Naive thymus-derived CD4-positive, alpha-beta T cell (primary cell): ENCODE results near the gene GPR55. TPM values are rescaled to one million over a fixed set of nuclear protein-coding genes. Genes with fewer than 3 reads are reported as not detected.

ENCODE experiments used
- ATAC-seq: fragments of 150-1000 bp; cut with Tn5 transposase; 2 replicates; pipeline ENCODE4 v1.10.0; 2021; ENCODE audit warnings: mild to moderate bottlenecking, moderate library complexity
- CTCF ChIA-PET: fragments of 350-600 bp; sonication (Branson Sonifier 250); formaldehyde crosslinking; loops from one replicate; lab custom pipeline; 2021; ENCODE audit warnings: antibody characterized with exemption; lab: Charles Lee
- POLR2A ChIA-PET: fragments of 350-600 bp; sonication (Branson Sonifier 250); formaldehyde crosslinking; loops from one replicate; lab custom pipeline; 2021; ENCODE audit warnings: antibody characterized with exemption, inconsistent platforms; lab: Charles Lee
- DNase-seq, 9 donors: peaks; one replicate each; pipeline versions ENCODE4 v3.0.0 to v3.0.0-alpha.2; 2020 to 2022; ENCODE audit warnings: mixed read lengths in 1 of 9
- H3K27ac ChIP-seq: one replicate; pipeline ENCODE4 v1.7.0; 2013; ENCODE audit warnings: mild to moderate bottlenecking, low read depth, low read length, moderate library complexity
- H3K27me3 ChIP-seq, 2 donors: one replicate each; pipeline ENCODE4 v1.7.0; 2013; ENCODE audit warnings: low read length in 2 of 2, mild to moderate bottlenecking in 2 of 2, moderate library complexity in 2 of 2; ENCODE audit not compliant: control insufficient read depth in 2 of 2, insufficient read depth in 2 of 2
- H3K36me3 ChIP-seq, 3 experiments: 1 replicate in 2 of 3; 2 replicates in 1 of 3; pipeline ENCODE4 v1.7.0; 2013; ENCODE audit warnings: low read length in 3 of 3, mild to moderate bottlenecking in 3 of 3, moderate library complexity in 1 of 3; ENCODE audit not compliant: insufficient read depth in 3 of 3, control insufficient read depth in 2 of 3
- H3K4me1 ChIP-seq, 2 donors: one replicate each; pipeline ENCODE4 v1.7.0; 2013; ENCODE audit warnings: low read length in 2 of 2, mild to moderate bottlenecking in 2 of 2, moderate library complexity in 1 of 2; ENCODE audit not compliant: control insufficient read depth in 2 of 2, insufficient read depth in 2 of 2
- H3K4me3 ChIP-seq: 2 replicates; pipeline ENCODE4 v1.7.0; 2013; ENCODE audit warnings: mild to moderate bottlenecking, low read length
- H3K9me3 ChIP-seq, 3 experiments: 1 replicate in 2 of 3; 2 replicates in 1 of 3; pipeline ENCODE4 v1.7.0; 2013; ENCODE audit warnings: low read length in 3 of 3; ENCODE audit not compliant: control insufficient read depth in 2 of 3
- H3K27ac Mint-ChIP-seq, 9 donors: one replicate each; pipeline ENCODE4 v1.8.0; 2020 to 2022; ENCODE audit warnings: mixed read lengths in 9 of 9, mild to moderate bottlenecking in 8 of 9, moderate library complexity in 5 of 9, inconsistent platforms in 2 of 9
- H3K27me3 Mint-ChIP-seq, 5 donors: one replicate each; pipeline ENCODE4 v1.8.0; 2021 to 2022; ENCODE audit warnings: mixed read lengths in 5 of 5, mild to moderate bottlenecking in 1 of 5
- H3K36me3 Mint-ChIP-seq, 5 donors: one replicate each; pipeline ENCODE4 v1.8.0; 2020 to 2022; ENCODE audit warnings: mixed read lengths in 5 of 5, mild to moderate bottlenecking in 3 of 5, inconsistent platforms in 1 of 5
- H3K4me1 Mint-ChIP-seq, 7 donors: one replicate each; pipeline ENCODE4 v1.8.0; 2020 to 2022; ENCODE audit warnings: mixed read lengths in 7 of 7, mild to moderate bottlenecking in 3 of 7, inconsistent platforms in 1 of 7
- H3K4me3 Mint-ChIP-seq, 10 donors: one replicate each; pipeline ENCODE4 v1.8.0; 2020 to 2022; ENCODE audit warnings: mild to moderate bottlenecking in 10 of 10, mixed read lengths in 10 of 10, moderate library complexity in 6 of 10, inconsistent platforms in 2 of 10
- H3K9me3 Mint-ChIP-seq, 11 donors: one replicate each; pipeline ENCODE4 v1.8.0; 2020 to 2022; ENCODE audit warnings: mixed read lengths in 11 of 11, mild to moderate bottlenecking in 4 of 11, inconsistent platforms in 1 of 11, moderate library complexity in 1 of 11
- intact Hi-C, 2 donors: fragments of 100-400 bp; cut with micrococcal nuclease; formaldehyde crosslinking; loops; one replicate each; pipeline ENCODE4 v1.15.1; 2023
- polyA plus RNA-seq, 2 donors: library from polyadenylated mRNA; unstranded; fragments of 300-500 nt; fragmentation: Illumina TruSeq; gene quantifications; one replicate each; pipeline ENCODE4 v1.2.3, GENCODE V29; 2021
- total RNA-seq, 6 experiments: library from RNA in 5 of 6; stranded (reverse) in 5 of 6; gene quantifications; 1 replicate in 5 of 6; 2 replicates in 1 of 6; pipeline ENCODE4 v1.2.3 and lab custom pipeline; 2021 to 2026

GPR55 gene
- total and polyA plus RNA-seq, 7 experiments from 2014 or later: 1.3 to 8.8 (median 1.6) TPM

DNA sequence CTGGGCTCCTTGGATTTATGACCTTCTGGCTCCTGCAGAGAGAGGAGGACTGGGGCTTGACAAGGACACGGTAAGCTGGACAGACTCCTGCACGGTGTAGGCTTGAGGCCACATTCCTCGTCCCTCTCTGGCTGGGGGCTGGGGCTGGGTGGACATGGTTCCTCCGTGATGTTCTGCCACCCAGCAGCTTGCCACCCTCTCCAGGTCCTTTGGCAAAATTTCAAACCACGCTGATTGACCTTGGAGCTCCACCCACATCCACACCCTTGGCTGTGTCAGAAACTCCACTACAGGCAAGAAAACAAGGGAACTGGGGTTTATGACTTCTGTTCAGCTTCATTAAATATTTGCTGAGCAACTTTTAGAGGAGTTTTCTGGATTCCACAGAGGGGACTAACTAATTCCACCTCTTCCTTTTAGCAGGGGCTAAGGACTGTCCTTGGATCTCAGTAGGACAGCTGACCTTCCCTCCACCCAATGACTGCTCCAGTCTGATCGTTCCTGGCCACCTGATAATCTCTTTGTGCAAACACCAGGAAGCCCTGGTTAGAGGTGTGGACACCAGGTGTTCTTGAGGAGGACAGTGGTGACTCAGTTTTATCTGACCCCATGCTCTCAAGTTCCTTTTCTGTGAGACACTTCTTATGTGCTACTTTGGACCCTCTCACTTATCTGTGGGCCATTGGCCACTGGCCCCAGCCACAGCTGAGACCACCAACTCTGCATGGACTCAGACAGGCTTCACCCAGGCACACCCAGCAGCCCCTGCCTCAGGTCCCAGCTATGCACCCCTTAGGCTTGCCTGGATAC, 29.3 kb downstream of the GPR55 start:
- CTCF ChIA-PET: interaction anchor here (1.2 kb wide), 1 partner anchor 10 kb away, joined by 3 read pairs; no protein-coding TSS in a partner anchor
- no peaks in the 10 kb centered on the region for H3K27me3 ChIP-seq
- H3K36me3 ChIP-seq: no peaks in the 10 kb centered on the region
- H3K36me3 Mint-ChIP-seq: no peaks in the 10 kb centered on the region
- POLR2A ChIA-PET: no interaction called here
- ATAC-seq: no peak
- no peak overlapping the region for H3K4me3 Mint-ChIP-seq
- H3K4me1 Mint-ChIP-seq: peaks cover 6 to 14% (median 11%) of the 10 kb centered on the region in 7 donors
- H3K9me3 Mint-ChIP-seq: peaks cover 0 to 2% (median 0%) of the 10 kb centered on the region in 11 donors
- no peak overlapping the region for H3K27ac Mint-ChIP-seq
- intact Hi-C loops: no loop called here
- no peak overlapping the region for H3K27ac ChIP-seq
- peaks cover 18 to 34% (median 30%) of the 10 kb centered on the region in 5 donors for H3K27me3 Mint-ChIP-seq
- no peak overlapping the region for H3K4me3 ChIP-seq
- no peak for DNase-seq
- H3K9me3 ChIP-seq: no peaks in the 10 kb centered on the region
- peaks cover 0 to 10% of the 10 kb centered on the region in 2 donors for H3K4me1 ChIP-seq

- peak overlapping the region in 1 of 10 donors; percentile 14 for H3K4me3 Mint-ChIP-seq
- Histone ChIP-seq H3K4me1 (peaks cover 0 to 10% of the 10 kb centered on the region in 2 donors), H3K27ac (no peak overlapping the region), H3K36me3 (no peaks in the 10 kb centered on the region), H3K27me3 (no peaks in the 10 kb centered on the region), H3K4me3 (no peak overlapping the region), H3K9me3 (no peaks in the 10 kb centered on the region)
- ChIA-PET CTCF (interaction anchor here (0.5 kb wide), 1 partner anchor 108 kb away, joined by 3 read pairs; no protein-coding TSS in a partner anchor), POLR2A (no interaction called here)
- peaks cover 18 to 28% (median 26%) of the 10 kb centered on the region in 5 donors for H3K27me3 Mint-ChIP-seq
- H3K4me1 Mint-ChIP-seq: peaks cover 6 to 14% (median 9%) of the 10 kb centered on the region in 7 donors
- peak overlapping the region in 1 of 9 donors; percentile 45 for H3K27ac Mint-ChIP-seq
- H3K36me3 Mint-ChIP-seq: no peaks in the 10 kb centered on the region
- DNase-seq (no peak), ATAC-seq (peak; percentile 71)
- intact Hi-C loops: no loop called here
- H3K9me3 Mint-ChIP-seq: peaks cover 0 to 2% (median 0%) of the 10 kb centered on the region in 11 donors
Measured at GRCh38 chr2:230893841-230894781, 30.9 kb downstream of the GPR55 start.

GRCh38 chr2:230893338-230893737, 31.7 kb downstream of the GPR55 start:
- no peak for DNase-seq

GRCh38 chr2:230891509-230891908, 33.5 kb downstream of the GPR55 start:
- ChIA-PET CTCF (no interaction called here), POLR2A (no interaction called here)
- peaks cover 11 to 22% (median 18%) of the 10 kb centered on the region in 5 donors for H3K27me3 Mint-ChIP-seq
- Histone ChIP-seq H3K4me3 (no peak overlapping the region), H3K4me1 (peaks cover 0 to 10% of the 10 kb centered on the region in 2 donors), H3K27me3 (no peaks in the 10 kb centered on the region), H3K9me3 (no peaks in the 10 kb centered on the region), H3K36me3 (no peaks in the 10 kb centered on the region), H3K27ac (no peak overlapping the region)
- no peak overlapping the region for H3K4me3 Mint-ChIP-seq
- ATAC-seq: no peak
- peaks cover 6 to 14% (median 7%) of the 10 kb centered on the region in 7 donors for H3K4me1 Mint-ChIP-seq
- intact Hi-C loops: no loop called here
- H3K9me3 Mint-ChIP-seq: peaks cover 0 to 4% (median 0%) of the 10 kb centered on the region in 11 donors
- no peak overlapping the region for H3K27ac Mint-ChIP-seq
- H3K36me3 Mint-ChIP-seq: no peaks in the 10 kb centered on the region
- DNase-seq: no peak

More at GRCh38 chr2:230893338-230893737, 31.7 kb downstream of the GPR55 start:
- peaks cover 0 to 10% of the 10 kb centered on the region in 2 donors for H3K4me1 ChIP-seq
- no peak overlapping the region for H3K4me3 Mint-ChIP-seq
- no peaks in the 10 kb centered on the region for H3K36me3 ChIP-seq
- intact Hi-C loops: no loop called here
- H3K9me3 Mint-ChIP-seq: peaks cover 0 to 4% (median 0%) of the 10 kb centered on the region in 11 donors
- no peaks in the 10 kb centered on the region for H3K27me3 ChIP-seq
- POLR2A ChIA-PET: no interaction called here
- no peak for ATAC-seq
- peaks cover 6 to 14% (median 9%) of the 10 kb centered on the region in 7 donors for H3K4me1 Mint-ChIP-seq
- H3K27ac Mint-ChIP-seq: no peak overlapping the region
- peaks cover 18 to 28% (median 27%) of the 10 kb centered on the region in 5 donors for H3K27me3 Mint-ChIP-seq
- H3K27ac ChIP-seq: no peak overlapping the region
- no peaks in the 10 kb centered on the region for H3K36me3 Mint-ChIP-seq
- CTCF ChIA-PET: no interaction called here
- H3K4me3 ChIP-seq: no peak overlapping the region
- no peaks in the 10 kb centered on the region for H3K9me3 ChIP-seq

- POLR2A ChIA-PET: no interaction called here
- peaks cover 0 to 4% (median 0%) of the 10 kb centered on the region in 11 donors for H3K9me3 Mint-ChIP-seq
- H3K4me3 Mint-ChIP-seq: no peak overlapping the region
- CTCF ChIA-PET: no interaction called here
- H3K4me1 Mint-ChIP-seq: peaks cover 6 to 13% (median 7%) of the 10 kb centered on the region in 7 donors
- Histone ChIP-seq H3K27ac (no peak overlapping the region), H3K36me3 (no peaks in the 10 kb centered on the region), H3K4me1 (peaks cover 0 to 10% of the 10 kb centered on the region in 2 donors), H3K27me3 (no peaks in the 10 kb centered on the region), H3K9me3 (no peaks in the 10 kb centered on the region), H3K4me3 (no peak overlapping the region)
- ATAC-seq: no peak
- no peak overlapping the region for H3K27ac Mint-ChIP-seq
- H3K36me3 Mint-ChIP-seq: no peaks in the 10 kb centered on the region
- DNase-seq: no peak
- peaks cover 10 to 23% (median 17%) of the 10 kb centered on the region in 5 donors for H3K27me3 Mint-ChIP-seq
- intact Hi-C loops: no loop called here
Measured at GRCh38 chr2:230891064-230891463, 34.0 kb downstream of the GPR55 start.

GRCh38 chr2:230890646-230891045, 34.4 kb downstream of the GPR55 start:
- H3K27me3 ChIP-seq: no peaks in the 10 kb centered on the region
- H3K4me1 ChIP-seq: peaks cover 0 to 10% of the 10 kb centered on the region in 2 donors
- H3K4me3 ChIP-seq: no peak overlapping the region
- Mint-ChIP-seq H3K9me3 (peaks cover 0 to 4% (median 0%) of the 10 kb centered on the region in 11 donors), H3K27me3 (peaks cover 10 to 23% (median 17%) of the 10 kb centered on the region in 5 donors), H3K36me3 (no peaks in the 10 kb centered on the region), H3K4me1 (peaks cover 6 to 13% (median 7%) of the 10 kb centered on the region in 7 donors), H3K27ac (no peak overlapping the region), H3K4me3 (no peak overlapping the region)
- CTCF ChIA-PET: no interaction called here
- no peak for DNase-seq
- H3K9me3 ChIP-seq: no peaks in the 10 kb centered on the region
- H3K27ac ChIP-seq: no peak overlapping the region
- no peaks in the 10 kb centered on the region for H3K36me3 ChIP-seq
- POLR2A ChIA-PET: no interaction called here
- no peak for ATAC-seq
- intact Hi-C loops: no loop called here
